Middle frontal gyrus (tissue), 1 donor: ENCODE results near the gene SEMA3C.
"Not testable (repeated sequence)": the region's sequence is repeated elsewhere in the genome, so short reads cannot be mapped to it uniquely, and the experiment has no call there.

Source experiments
- DNase-seq: peaks from one replicate; pipeline ENCODE4 v3.0.0-alpha.2; 2015; ENCODE audit warnings: low spot score; ENCODE audit errors: extremely low spot score

Gene SEMA3C

DNA sequence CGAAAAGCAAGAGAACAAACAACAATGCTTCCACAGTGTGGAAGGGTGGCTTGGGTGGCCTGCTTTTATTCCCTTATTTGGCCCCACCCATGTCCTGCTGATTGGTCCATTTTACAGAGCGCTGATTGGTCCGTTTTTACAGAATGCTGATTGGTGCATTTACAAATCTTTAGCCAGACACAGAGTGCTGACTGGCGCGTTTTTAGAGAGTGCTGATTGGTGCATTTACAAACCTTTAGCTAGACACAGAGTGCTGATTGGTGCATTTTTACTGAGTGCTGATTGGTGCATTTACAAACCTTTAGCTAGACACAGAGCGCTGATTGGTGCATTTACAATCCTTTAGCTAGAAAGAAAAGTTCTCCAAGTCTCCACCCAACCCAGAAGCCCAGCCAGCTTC lies 8.1 kb upstream of the SEMA3C start:
- DNase-seq = not testable (repeated sequence)

DNA sequence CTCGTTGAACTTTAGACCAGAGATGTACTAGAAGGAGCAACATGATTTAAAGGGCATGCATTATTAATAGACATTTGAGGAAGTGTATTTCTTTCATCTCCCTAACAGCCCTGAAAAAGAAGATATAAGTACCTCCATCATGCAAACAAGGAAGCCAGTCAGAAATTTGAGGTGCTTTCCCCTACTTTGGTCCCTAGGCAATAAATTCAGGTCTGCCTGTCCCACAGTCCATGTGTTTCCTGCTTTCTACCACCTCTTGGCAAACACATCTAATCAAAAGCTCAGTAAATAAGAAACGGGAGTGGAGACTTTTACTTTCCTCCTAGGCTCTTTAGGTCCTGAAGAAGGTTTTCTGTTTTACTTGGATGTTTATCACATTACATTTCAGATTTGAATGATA lies 5.2 kb upstream of the SEMA3C start:
- DNase-seq = no peak

DNA sequence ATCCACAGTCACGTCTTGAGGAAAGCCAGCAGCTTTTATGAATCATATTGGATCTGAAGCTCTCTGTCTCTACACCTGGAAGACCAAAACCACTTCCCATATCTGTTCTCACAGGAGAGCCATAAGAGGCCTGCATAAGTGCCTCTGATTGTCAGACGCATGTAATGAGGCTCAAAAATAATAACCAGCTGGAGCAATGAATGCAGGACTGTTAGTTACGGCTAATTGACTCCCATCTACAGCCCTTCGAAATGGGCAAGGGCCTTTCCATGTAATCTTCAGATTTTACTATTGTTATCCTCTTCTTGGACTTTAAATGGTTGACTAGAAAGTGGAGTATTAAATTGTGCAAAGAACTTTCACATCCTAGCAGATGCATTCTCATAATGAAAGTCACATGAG lies 4.4 kb upstream of the SEMA3C start:
- no peak for DNase-seq

- DNase-seq = no peak
These were observed 3.6 kb upstream of the SEMA3C start for GRCh38 chr7:80922253-80923049.

- no peak for DNase-seq
These were observed 2.3 kb upstream of the SEMA3C start for GRCh38 chr7:80921130-80921529.

DNA sequence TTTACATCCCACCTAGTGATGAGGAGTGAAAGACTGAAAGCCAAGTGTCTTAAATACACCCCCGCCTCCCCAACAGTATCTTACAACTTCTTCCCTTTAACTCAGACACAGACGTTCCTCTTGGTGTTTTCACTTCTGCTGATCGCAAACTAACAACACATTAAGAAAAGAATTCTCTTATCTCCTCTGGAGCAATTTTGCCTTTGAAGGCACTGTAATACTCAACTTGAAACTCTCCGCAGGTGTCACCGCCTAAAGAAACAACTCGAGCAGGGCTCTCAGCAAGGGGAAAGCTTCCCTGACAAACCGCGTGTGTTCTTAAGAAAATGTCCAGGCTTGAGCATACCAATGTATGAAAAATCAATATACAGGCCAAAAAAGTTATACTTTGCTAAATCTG lies 452 bp downstream of the SEMA3C start:
- DNase-seq = no peak

DNA sequence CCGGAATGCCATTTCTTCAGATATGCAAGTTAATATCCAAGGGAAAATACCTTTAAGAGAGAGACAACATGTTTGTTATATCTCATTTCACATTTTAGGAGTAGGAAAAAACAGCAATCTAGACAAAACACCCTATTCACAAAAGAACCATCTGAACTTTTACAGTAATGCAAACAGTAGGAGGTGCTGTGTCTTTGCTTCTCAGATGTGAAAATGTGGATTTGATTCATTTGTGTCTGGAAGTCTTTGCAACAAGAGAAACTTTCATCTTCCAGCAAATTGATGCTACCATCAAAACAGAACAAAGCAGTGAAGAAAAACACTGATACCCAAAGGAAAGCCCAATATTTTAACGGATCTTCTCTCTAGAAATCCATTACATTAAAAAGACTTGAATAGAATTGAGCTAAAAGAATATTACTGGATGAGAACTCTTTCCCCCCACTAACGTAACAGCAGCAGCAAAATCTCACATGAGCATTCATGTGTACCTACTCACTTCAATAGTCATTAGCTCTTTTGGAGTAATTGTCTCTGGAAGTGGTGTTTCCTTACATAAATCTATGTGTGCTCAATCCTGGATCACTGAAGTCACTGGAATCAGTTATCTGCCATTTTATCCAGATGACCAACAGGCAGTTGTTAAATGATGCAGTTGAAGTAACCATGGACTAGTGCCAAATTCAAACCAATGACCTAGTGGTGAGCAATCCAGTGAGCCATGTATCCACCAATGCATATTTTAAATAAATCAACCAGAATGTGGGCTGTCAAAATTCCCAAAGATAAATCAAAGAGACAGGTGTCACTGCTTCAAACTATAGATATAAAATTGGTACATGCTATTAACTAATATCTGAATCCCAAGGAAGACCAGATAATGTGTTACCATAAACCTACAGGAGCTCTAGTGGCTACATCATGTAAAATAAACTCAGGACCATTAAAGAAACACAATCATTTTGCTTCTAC lies 1.8 kb downstream of the SEMA3C start:
- DNase-seq = no peak

DNA sequence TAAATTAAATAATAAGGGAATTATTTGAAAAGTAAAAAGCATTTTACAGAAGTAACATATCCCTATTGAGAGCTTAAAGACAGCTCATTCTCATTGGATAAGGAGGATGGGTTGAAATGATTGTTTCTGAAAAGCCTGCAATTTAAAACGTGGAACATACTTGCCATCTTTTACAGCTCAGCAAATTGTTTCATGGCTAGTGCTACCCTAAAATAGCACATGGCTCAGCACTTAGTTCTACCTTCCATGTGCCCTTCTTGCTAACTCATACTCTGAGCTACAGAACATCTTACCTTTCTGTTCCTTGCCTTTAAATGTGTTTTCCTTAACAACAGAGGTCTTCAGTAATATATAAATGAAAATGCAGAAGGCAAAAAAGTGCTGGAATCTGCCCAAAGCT lies 8.6 kb downstream of the SEMA3C start:
- DNase-seq = no peak

DNA sequence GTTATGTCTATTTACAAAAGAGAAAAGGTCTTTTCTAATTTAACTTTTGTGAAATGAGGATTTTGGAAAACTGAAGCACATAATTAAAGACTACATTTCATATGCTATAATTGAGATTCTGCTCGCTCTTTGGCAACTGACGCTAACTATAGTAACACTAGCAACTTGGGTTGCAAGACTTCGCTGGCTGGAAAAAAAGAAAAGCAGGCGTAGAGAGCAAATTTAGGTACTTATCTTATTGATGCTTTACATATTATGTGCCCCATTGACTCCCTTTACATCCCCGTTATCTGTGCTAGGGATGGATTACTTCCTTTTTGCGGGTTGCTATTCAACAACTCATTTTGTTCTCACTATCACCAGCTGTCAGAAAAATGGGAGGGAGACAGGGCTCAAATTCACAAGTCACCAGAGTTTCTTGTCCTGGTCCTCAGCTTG lies 10.5 kb downstream of the SEMA3C start:
- DNase-seq = no peak

DNA sequence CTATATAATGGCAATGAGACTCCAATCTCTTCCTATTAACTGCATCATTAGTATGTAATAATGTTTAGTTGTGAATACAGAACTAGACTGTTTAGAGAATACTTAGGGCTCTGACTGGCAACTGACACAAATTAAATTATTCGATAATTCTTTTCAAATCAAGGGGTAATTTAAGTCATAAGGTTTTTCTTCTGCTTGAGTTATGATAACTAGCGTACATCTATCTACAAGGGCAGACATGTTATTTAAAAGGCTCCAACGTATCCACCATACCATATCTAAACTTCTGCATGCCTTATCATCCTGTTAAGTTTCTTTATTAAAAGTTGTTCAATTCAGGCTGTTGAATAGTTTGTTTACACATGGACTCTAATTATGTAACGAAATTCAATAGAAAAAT lies 11.2 kb downstream of the SEMA3C start:
- DNase-seq = no peak

DNA sequence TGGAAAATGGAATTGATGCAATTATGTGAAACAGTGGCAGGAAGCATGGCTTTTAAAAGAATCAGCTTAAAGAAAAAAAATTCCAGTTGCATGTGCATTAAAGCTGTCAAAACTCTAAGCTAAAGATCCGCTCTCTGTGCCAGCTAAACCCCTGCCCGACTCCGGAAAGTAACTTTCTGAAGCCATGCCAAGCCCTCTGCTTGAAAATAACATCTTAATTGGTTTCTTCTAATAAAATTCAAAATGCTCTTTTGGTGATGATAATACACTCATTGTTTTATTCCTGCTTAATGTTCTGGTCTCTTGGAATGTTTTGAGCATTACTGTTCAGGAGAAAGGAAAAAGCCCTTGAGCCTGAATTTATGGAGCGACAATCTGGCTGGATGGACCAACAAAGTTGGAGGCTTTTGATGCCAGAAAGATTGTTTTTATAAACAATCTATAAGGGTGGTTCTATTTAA lies 11.7 kb downstream of the SEMA3C start:
- DNase-seq = no peak

DNA sequence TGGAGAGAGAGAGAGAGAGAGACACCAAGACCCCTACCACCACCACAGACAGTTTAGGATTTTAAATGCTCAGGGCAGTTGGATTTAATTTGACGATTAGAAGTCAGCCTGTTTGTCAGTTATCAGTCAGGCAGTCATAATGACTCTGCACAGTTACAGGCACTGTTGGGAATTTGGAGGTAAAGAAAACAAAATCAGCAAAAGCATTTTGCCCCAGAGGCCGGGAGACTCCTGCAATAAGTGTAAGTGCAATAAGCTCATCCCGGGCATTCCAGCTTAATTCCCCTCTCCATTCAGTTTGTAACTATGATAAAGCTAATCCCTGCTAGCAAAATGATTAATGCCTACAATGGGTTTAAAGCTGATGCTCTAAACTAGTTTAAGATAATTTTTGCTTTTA lies 13.5 kb downstream of the SEMA3C start:
- DNase-seq = no peak

- DNase-seq = no peak
These were observed 16.0 kb downstream of the SEMA3C start for GRCh38 chr7:80902716-80903308.

DNA sequence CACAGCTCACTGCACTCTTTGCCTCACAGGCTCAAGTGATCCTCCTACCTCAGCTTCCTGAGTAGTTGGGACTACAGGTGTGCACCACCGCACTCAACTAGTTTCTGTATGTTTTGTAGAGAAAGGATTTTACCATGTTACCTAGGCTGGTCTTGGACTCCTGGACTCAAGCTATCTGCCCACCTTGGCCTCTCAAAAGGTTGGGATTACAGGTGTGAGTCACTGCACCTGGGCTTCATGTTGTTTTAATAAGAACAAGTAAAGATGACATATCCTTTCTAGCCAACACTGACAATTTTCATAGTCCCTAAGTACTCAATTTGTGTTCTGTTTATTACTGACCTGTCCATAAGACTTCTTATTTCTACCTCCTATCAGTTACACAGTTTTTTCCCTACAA lies 16.8 kb downstream of the SEMA3C start:
- DNase-seq = no peak

GRCh38 chr7:80900583-80901576 lies 18.0 kb downstream of the SEMA3C start:
- no peak for DNase-seq

GRCh38 chr7:80896906-80897598 lies 21.8 kb downstream of the SEMA3C start:
- DNase-seq = no peak

- no peak for DNase-seq
These were observed 23.8 kb downstream of the SEMA3C start for GRCh38 chr7:80895056-80895455.

DNA sequence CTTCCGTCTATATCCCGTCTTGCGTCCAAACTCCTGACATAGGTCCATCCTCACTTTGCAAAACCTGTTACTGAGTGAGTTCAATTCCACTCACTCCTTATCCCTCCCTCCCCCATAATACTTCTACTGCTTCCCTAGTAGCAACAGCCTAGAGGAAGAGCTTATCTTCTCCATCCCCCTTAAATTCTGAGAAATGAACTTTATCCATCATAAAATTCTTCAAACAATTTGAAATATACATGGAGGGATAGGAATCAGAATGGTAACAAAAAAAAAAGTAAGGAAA lies 27.6 kb downstream of the SEMA3C start:
- DNase-seq = no peak

- no peak for DNase-seq
These were observed 28.2 kb downstream of the SEMA3C start for GRCh38 chr7:80890426-80891258.
